Cerebellar nuclear complex (tissue), 1 donor: Measurements from ENCODE around the gene SEMA3G.
A peak's percentile ranks its signal among the peaks of the same experiment; 100 is the strongest.

Source experiments
- DNase-seq, 2 experiments: peaks; one replicate each; lab custom pipeline; 2025; lab: John Stamatoyannopoulos, UW

The SEMA3G gene

GRCh38 chr3:52479037-52479876, 34.4 kb upstream of the SEMA3G start:
- no peak for DNase-seq

- DNase-seq = no peak
These were observed 32.8 kb upstream of the SEMA3G start for GRCh38 chr3:52477796-52478095.

- no peak for DNase-seq
These were observed 32.3 kb upstream of the SEMA3G start for GRCh38 chr3:52477076-52477795.

- no peak for DNase-seq
These were observed 28.1 kb upstream of the SEMA3G start for GRCh38 chr3:52473026-52473425.

- no peak for DNase-seq
These were observed 27.5 kb upstream of the SEMA3G start for GRCh38 chr3:52472239-52473000.

GRCh38 chr3:52471371-52472238, 26.7 kb upstream of the SEMA3G start:
- peak; percentile 43 to 68 for DNase-seq

- DNase-seq = no peak
These were observed 26.0 kb upstream of the SEMA3G start for GRCh38 chr3:52470920-52471319.

- DNase-seq = peak; percentile 81 to 90
These were observed 24.1 kb upstream of the SEMA3G start for GRCh38 chr3:52469001-52469400.

GRCh38 chr3:52468336-52468735, 23.4 kb upstream of the SEMA3G start:
- DNase-seq = no peak

- no peak for DNase-seq
These were observed 18.5 kb upstream of the SEMA3G start for GRCh38 chr3:52463416-52463815.

- no peak for DNase-seq
These were observed 17.0 kb upstream of the SEMA3G start for GRCh38 chr3:52461874-52462273.

- DNase-seq = no peak
These were observed 14.1 kb upstream of the SEMA3G start for GRCh38 chr3:52458770-52459545.

GRCh38 chr3:52458031-52458760, 13.3 kb upstream of the SEMA3G start:
- DNase-seq = no peak

- DNase-seq = no peak
These were observed 11.9 kb upstream of the SEMA3G start for GRCh38 chr3:52456800-52457183.

GRCh38 chr3:52456169-52456799, 11.4 kb upstream of the SEMA3G start:
- no peak for DNase-seq

- DNase-seq = peak in 1 of 2 experiments; percentile 70
These were observed 10.6 kb upstream of the SEMA3G start, which contains the start of gene NISCH for GRCh38 chr3:52455283-52456168. TSS of gene NISCH (plus strand) at chr3:52455604. CDS start at chr3:52455642, 38 bp downstream.

- no peak for DNase-seq
These were observed 10.0 kb upstream of the SEMA3G start for GRCh38 chr3:52454938-52455282.

GRCh38 chr3:52454250-52454937, 9.5 kb upstream of the SEMA3G start:
- DNase-seq = no peak
